Measurements from ENCODE around the gene BPI. TPM values are rescaled to one million over a fixed set of nuclear protein-coding genes. Genes with fewer than 3 reads are reported as not detected.

The BPI gene
- total RNA-seq, 1 experiment from 2014 or later = not detected

DNA sequence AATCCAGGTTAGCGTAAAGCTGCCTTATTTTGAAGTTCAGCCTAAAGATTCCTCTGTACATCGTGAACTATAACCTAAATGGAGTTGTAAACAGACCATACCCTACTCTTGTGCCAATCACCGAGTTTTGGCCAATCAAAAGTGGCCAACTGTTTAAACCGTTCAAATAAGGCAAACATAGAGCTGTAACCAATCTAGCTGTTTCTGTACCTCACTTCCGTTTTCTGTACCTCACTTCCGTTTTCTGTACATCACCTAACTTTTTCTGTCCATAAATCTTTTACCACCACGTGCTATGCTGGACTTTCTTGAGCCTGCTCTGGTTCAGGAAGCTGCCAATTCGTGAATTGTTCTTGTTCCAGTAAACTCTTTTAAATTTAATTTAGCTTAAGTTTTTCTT is 82.0 kb downstream of the BPI start:
- ChIA-PET POLR2A (interaction anchor here (1.2 kb wide), 1 partner anchor 60 kb away, joined by 3 read pairs; no protein-coding TSS in a partner anchor), CTCF (interaction anchor here (0.6 to 1.0 kb wide), 4 partner anchors 15 to 400 kb away, joined by 3 to 4 read pairs (median 3); no protein-coding TSS in a partner anchor)
- intact Hi-C loops (cut with micrococcal nuclease) = no loop called here
- no peak overlapping the region for H3K4me3 Mint-ChIP-seq (ENCODE audit: unreplicated experiment)
- TF ChIP-seq CTCF (IDR thresholded peaks at IDR 0.05; ENCODE audit: unreplicated experiment) = no peak
- H3K4me1 Mint-ChIP-seq (ENCODE audit: insufficient read depth, unreplicated experiment) = no peaks in the 10 kb centered on the region
- DNase-seq (ENCODE audit: unreplicated experiment) = no peak
- no peak overlapping the region for H3K27ac Mint-ChIP-seq (ENCODE audit: low read depth, unreplicated experiment)
- peaks cover 13% of the 10 kb centered on the region for H3K27me3 Mint-ChIP-seq (ENCODE audit: insufficient read depth, unreplicated experiment)
- BruUV-seq (replicated peaks) = no TSS peak
- no peaks in the 10 kb centered on the region for H3K36me3 Mint-ChIP-seq (ENCODE audit: insufficient read depth, unreplicated experiment)
- H3K9me3 Mint-ChIP-seq (ENCODE audit: unreplicated experiment) = no peaks in the 10 kb centered on the region

DNA sequence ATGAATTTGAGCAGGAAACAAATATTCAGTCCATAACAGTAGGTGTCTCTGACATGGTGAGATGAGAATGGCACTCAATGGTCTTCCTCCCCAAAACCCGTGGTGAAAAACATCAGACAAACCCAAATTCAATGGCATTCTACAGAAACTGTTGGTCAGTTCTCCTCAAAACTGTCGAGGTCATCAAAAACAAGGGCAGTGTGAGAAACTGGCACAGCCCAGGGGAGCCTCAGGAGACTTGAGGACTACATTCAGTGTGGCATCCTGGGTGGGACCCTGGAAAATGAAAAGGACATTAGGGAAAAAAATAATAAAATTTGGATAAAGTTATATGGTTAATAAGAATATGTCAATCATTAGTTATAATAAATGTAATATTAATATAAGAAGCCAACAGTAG is 82.9 kb downstream of the BPI start:
- Mint-ChIP-seq H3K4me3 (ENCODE audit: unreplicated experiment) (no peak overlapping the region), H3K27me3 (ENCODE audit: insufficient read depth, unreplicated experiment) (peaks cover 13% of the 10 kb centered on the region), H3K36me3 (ENCODE audit: insufficient read depth, unreplicated experiment) (no peaks in the 10 kb centered on the region), H3K9me3 (ENCODE audit: unreplicated experiment) (no peaks in the 10 kb centered on the region), H3K27ac (ENCODE audit: low read depth, unreplicated experiment) (no peak overlapping the region), H3K4me1 (ENCODE audit: insufficient read depth, unreplicated experiment) (no peaks in the 10 kb centered on the region)
- no TSS peak for BruUV-seq (replicated peaks)
- TF ChIP-seq CTCF (IDR thresholded peaks at IDR 0.05; ENCODE audit: unreplicated experiment) = no peak
- POLR2A ChIA-PET = interaction anchor here (0.8 kb wide), 1 partner anchor 30 kb away, joined by 3 read pairs; no protein-coding TSS in a partner anchor
- CTCF ChIA-PET = interaction anchor here (1.1 kb wide), 1 partner anchor 15 kb away, joined by 3 read pairs; no protein-coding TSS in a partner anchor
- intact Hi-C loops (cut with micrococcal nuclease) = no loop called here
- no peak for DNase-seq (ENCODE audit: unreplicated experiment)

Other genes starting within 250 kb of the BPI start
- 0.76 and 1.5 TPM in 2 replicates for gene TGM2, start 138.9 kb upstream of the BPI start, total RNA-seq (2022)
- not detected in 2 replicates for gene KIAA1755, start 43.4 kb upstream of the BPI start, total RNA-seq (2022)
- not detected in 2 replicates for gene LBP, start 42.3 kb downstream of the BPI start, total RNA-seq (2022)
- 83.6 and 133 TPM in 2 replicates for gene SNHG17, start 131.2 kb downstream of the BPI start, total RNA-seq (2022)
- gene RALGAPB, start 168.7 kb downstream of the BPI start, total RNA-seq (2022) = 33.8 and 37.3 TPM in 2 replicates